ENCODE results near the gene IMPDH1.

DNA sequence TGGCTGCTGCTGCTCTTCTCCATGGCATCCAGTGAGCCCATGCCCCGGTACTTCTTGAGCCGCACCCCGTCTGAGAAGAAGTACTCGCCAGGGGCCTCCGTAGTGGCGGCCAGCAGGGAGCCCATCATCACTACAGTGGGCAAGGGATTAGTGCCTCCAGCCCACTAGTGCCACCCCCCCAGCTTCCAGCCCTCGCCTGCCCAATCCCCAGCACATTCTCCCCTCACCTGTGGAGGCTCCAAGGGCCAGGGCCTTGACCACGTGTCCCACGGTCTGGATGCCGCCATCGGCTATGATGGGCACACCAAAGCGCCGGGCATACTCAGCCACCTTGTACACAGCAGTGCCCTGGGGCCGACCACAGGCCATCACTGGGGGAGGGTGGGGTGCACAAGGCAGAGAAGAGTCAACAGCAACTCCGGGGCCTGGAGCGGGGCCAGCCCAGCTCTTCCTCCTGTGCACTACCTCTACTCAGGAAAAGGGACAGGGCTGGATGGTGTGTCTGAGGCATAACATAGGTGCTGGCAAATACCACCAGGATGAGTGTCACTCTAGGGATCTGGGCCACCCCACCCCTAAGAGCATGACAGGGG, 14.8 kb downstream of the IMPDH1 start:
- no peak for TF ChIP-seq ESRRG (CRISPR knock-in tag; IDR thresholded peaks at IDR 0.05)
- TF ChIP-seq CREB5 (CRISPR knock-in tag; IDR thresholded peaks at IDR 0.05; ENCODE audit: low read depth), result no peak
- no peak for TF ChIP-seq ARNTL (CRISPR knock-in tag; IDR thresholded peaks at IDR 0.05; ENCODE audit: borderline replicate concordance, low read depth)
- TF ChIP-seq RARB (CRISPR knock-in tag; IDR thresholded peaks at IDR 0.05), result no peak
- no peak for TF ChIP-seq OSR1 (CRISPR knock-in tag; IDR thresholded peaks at IDR 0.05)
- TF ChIP-seq, protein P1, sequence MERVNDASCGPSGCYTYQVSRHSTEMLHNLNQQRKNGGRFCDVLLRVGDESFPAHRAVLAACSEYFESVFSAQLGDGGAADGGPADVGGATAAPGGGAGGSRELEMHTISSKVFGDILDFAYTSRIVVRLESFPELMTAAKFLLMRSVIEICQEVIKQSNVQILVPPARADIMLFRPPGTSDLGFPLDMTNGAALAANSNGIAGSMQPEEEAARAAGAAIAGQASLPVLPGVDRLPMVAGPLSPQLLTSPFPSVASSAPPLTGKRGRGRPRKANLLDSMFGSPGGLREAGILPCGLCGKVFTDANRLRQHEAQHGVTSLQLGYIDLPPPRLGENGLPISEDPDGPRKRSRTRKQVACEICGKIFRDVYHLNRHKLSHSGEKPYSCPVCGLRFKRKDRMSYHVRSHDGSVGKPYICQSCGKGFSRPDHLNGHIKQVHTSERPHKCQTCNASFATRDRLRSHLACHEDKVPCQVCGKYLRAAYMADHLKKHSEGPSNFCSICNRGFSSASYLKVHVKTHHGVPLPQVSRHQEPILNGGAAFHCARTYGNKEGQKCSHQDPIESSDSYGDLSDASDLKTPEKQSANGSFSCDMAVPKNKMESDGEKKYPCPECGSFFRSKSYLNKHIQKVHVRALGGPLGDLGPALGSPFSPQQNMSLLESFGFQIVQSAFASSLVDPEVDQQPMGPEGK (CRISPR knock-in tag; IDR thresholded peaks at IDR 0.05; ENCODE audit: borderline replicate concordance), result no peak
- TF ChIP-seq TOX (CRISPR knock-in tag; IDR thresholded peaks at IDR 0.05; ENCODE audit: borderline replicate concordance), result no peak
- no peak for TF ChIP-seq BACH2 (CRISPR knock-in tag; IDR thresholded peaks at IDR 0.05; ENCODE audit: borderline replicate concordance)
- no peak for TF ChIP-seq ZNF70 (CRISPR knock-in tag; IDR thresholded peaks at IDR 0.05)
- no peak for TF ChIP-seq ZFP3 (CRISPR knock-in tag; IDR thresholded peaks at IDR 0.05)
- TF ChIP-seq PPARA (CRISPR knock-in tag; IDR thresholded peaks at IDR 0.05; ENCODE audit: borderline replicate concordance), result no peak
- no peak for TF ChIP-seq POU6F1 (CRISPR knock-in tag; IDR thresholded peaks at IDR 0.05; ENCODE audit: borderline replicate concordance, low read depth)

Data from SK-N-SH treated with all-trans-retinoic acid at 6 μM for 48 hours (cell line).